Subcutaneous adipose tissue (tissue), 4 donors: ENCODE results near the gene OR10S1. TPM values are rescaled to one million over a fixed set of nuclear protein-coding genes. Genes with fewer than 3 reads are reported as not detected.

Source experiments
- CTCF ChIP-seq: fragments of 450-650 bp; IDR thresholded peaks from one replicate; pipeline ENCODE4 v1.5.1; 2016; ENCODE audit warnings: low read depth, mild to moderate bottlenecking, control low read depth, antibody characterized with exemption, moderate library complexity
- total RNA-seq, 4 donors: library from RNA; depleted of rRNA; stranded (reverse); fragments of >200 nt; gene quantifications; one replicate each; pipeline ENCODE4 v1.1.0, GENCODE V29; 2016

The OR10S1 gene
- total RNA-seq, 4 donors from 2014 or later = not detected

- no peak for TF ChIP-seq CTCF
These were observed 20.8 kb downstream of the OR10S1 start for GRCh38 chr11:123956752-123957151.

GRCh38 chr11:123945132-123945531, 32.4 kb downstream of the OR10S1 start:
- TF ChIP-seq CTCF = no peak

- no peak for TF ChIP-seq CTCF
These were observed 33.8 kb downstream of the OR10S1 start, which contains the start of gene OR6T1 for GRCh38 chr11:123943738-123944137. OR6T1 (minus strand) TSS chr11:123943838; CDS start chr11:123943838, 0 bp downstream.

- no peak for TF ChIP-seq CTCF
These were observed 35.2 kb downstream of the OR10S1 start for GRCh38 chr11:123942413-123942812.

GRCh38 chr11:123939317-123939716, 38.3 kb downstream of the OR10S1 start, which contains the start of gene OR4D5:
OR4D5 (plus strand) TSS chr11:123939617; CDS start chr11:123939617, 0 bp downstream.
- TF ChIP-seq CTCF = no peak

Other genes starting within 250 kb of the OR10S1 start
- gene ZNF202, start 236.1 kb downstream of the OR10S1 start, total RNA-seq = 1 to 10 TPM; 6.6 to 10.0 (median 8.1) TPM
- not detected for gene OR6X1, start 223.3 kb downstream of the OR10S1 start, total RNA-seq
- gene OR6M1, start 171.4 kb downstream of the OR10S1 start, total RNA-seq = not detected
- not detected for gene TMEM225, start 92.1 kb downstream of the OR10S1 start, total RNA-seq
- gene OR8D4, start 75.6 kb downstream of the OR10S1 start, total RNA-seq = not detected
- not detected for gene OR4D5, start 38.2 kb downstream of the OR10S1 start, total RNA-seq
- gene OR6T1, start 33.9 kb downstream of the OR10S1 start, total RNA-seq = not detected
- not detected for gene OR10G6, start 17.4 kb upstream of the OR10S1 start, total RNA-seq
- not detected for gene OR10G4, start 35.2 kb upstream of the OR10S1 start, total RNA-seq
- not detected for gene OR10G9, start 45.2 kb upstream of the OR10S1 start, total RNA-seq
- gene OR10G8, start 49.0 kb upstream of the OR10S1 start, total RNA-seq = not detected
- not detected for gene OR10G7, start 63.5 kb upstream of the OR10S1 start, total RNA-seq
- 10 to 100 TPM; 14.1 to 46.1 (median 20.4) TPM for gene VWA5A, start 137.7 kb upstream of the OR10S1 start, total RNA-seq
- gene OR10D3, start 205.6 kb upstream of the OR10S1 start, total RNA-seq = not detected